Panc1 (cell line): ENCODE measurements around the gene LDLRAD4. TPM values are rescaled to one million over a fixed set of nuclear protein-coding genes. Genes with fewer than 3 reads are reported as not detected.

Source experiments
- ATAC-seq: fragments of 200-7000 bp; cut with Tn5 transposase; 2 replicates; pipeline ENCODE4 v1.9.1; 2020; ENCODE audit warnings: mild to moderate bottlenecking, moderate library complexity
- BruUV-seq: library from RNA; stranded (reverse); fragments of 400-500 nt; replicated peaks from 2 replicates; lab custom pipeline; 2021; lab: Mats Ljungman, UMichigan
- CTCF ChIA-PET: fragments of 300-600 bp; sonication (Branson Sonifier 250); formaldehyde crosslinking; loops from one replicate; lab custom pipeline; 2022; ENCODE audit warnings: antibody characterized with exemption; lab: Charles Lee
- POLR2A ChIA-PET: fragments of 300-600 bp; sonication (Branson Sonifier 250); formaldehyde crosslinking; loops from one replicate; lab custom pipeline; 2022; ENCODE audit warnings: antibody characterized with exemption; lab: Charles Lee
- DNase-seq: peaks from one replicate; pipeline ENCODE4 v3.0.0-alpha.2; 2010; ENCODE audit warnings: low read depth, low spot score
- H3K27ac ChIP-seq: 2 replicates; pipeline ENCODE4 v1.5.1; 2011; ENCODE audit warnings: mild to moderate bottlenecking, low read length, inconsistent platforms
- H3K27me3 ChIP-seq: fragments of 200-500 bp; sonication (Bioruptor generic); 2 replicates; pipeline ENCODE4 v1.6.0; 2014; ENCODE audit warnings: low read length, inconsistent platforms; ENCODE audit not compliant: control insufficient read depth, insufficient read depth
- H3K36me3 ChIP-seq: fragments of 200-500 bp; sonication (Bioruptor generic); 2 replicates; pipeline ENCODE4 v1.5.1; 2014; ENCODE audit warnings: inconsistent platforms, mild to moderate bottlenecking, low read length, moderate library complexity; ENCODE audit not compliant: control insufficient read depth, insufficient read depth
- H3K4me1 ChIP-seq: 2 replicates; pipeline ENCODE4 v1.5.1; 2011; ENCODE audit warnings: inconsistent platforms, mild to moderate bottlenecking, low read length, moderate library complexity; ENCODE audit not compliant: control insufficient read depth, insufficient read depth
- H3K4me3 ChIP-seq, 2 experiments: 2 replicates each; pipeline ENCODE4 v1.5.1; 2011 to 2012; ENCODE audit warnings: low read depth in 2 of 2, low read length in 2 of 2, mild to moderate bottlenecking in 2 of 2, inconsistent platforms in 1 of 2, moderate library complexity in 1 of 2
- H3K9me3 ChIP-seq: fragments of 200-500 bp; sonication (Bioruptor generic); 2 replicates; pipeline ENCODE4 v1.5.1; 2014; ENCODE audit warnings: low read depth, mild to moderate bottlenecking, inconsistent platforms, low read length, moderate library complexity; ENCODE audit not compliant: control insufficient read depth, insufficient read depth
- POLR2AphosphoS5 ChIP-seq: IDR thresholded peaks from 2 replicates; pipeline ENCODE4 v1.6.1; 2012; ENCODE audit warnings: mild to moderate bottlenecking, low read depth, low read length, moderate library complexity
- SIN3A ChIP-seq: IDR thresholded peaks from 2 replicates; pipeline ENCODE4 v1.6.1; 2012; ENCODE audit warnings: low read depth, mild to moderate bottlenecking, low read length, moderate library complexity, borderline replicate concordance; ENCODE audit not compliant: insufficient read depth
- TCF7L2 ChIP-seq: IDR thresholded peaks from 2 replicates; pipeline ENCODE4 v1.6.1; 2011; ENCODE audit warnings: mild to moderate bottlenecking, low read depth, low read length, inconsistent platforms
- in situ Hi-C: cut with HindIII; loops from 2 replicates; pipeline ENCODE4 v1.10.0; 2016; ENCODE audit warnings: low sequenced_read_pairs, low pct_unique_long_range_greater_than_20kb
- intact Hi-C: fragments of 100-400 bp; cut with micrococcal nuclease; formaldehyde crosslinking; loops from one replicate; pipeline ENCODE4 v1.10.0; 2022; ENCODE audit not compliant: unreplicated experiment
- total RNA-seq: library from RNA; stranded (reverse); gene quantifications from one replicate; pipeline ENCODE4 v1.2.1, GENCODE V29; 2021; ENCODE audit not compliant: unreplicated experiment
- TF ChIP-seq, protein P1 (sequence below): fragments of 450-650 bp; IDR thresholded peaks from 2 replicates; pipeline ENCODE4 v1.5.1; 2017; ENCODE audit warnings: mild to moderate bottlenecking
- TF ChIP-seq, protein P2 (sequence below), 2 experiments: IDR thresholded peaks; 2 replicates each; pipeline ENCODE4 v1.6.1; 2011 to 2012; ENCODE audit warnings: low read depth in 2 of 2, control low read depth in 1 of 2, low read length in 1 of 2, mild to moderate bottlenecking in 1 of 2, moderate library complexity in 1 of 2; ENCODE audit not compliant: insufficient read depth in 1 of 2

LDLRAD4 gene
- total RNA-seq, 1 experiment from 2014 or later: 0.28 TPM

DNA sequence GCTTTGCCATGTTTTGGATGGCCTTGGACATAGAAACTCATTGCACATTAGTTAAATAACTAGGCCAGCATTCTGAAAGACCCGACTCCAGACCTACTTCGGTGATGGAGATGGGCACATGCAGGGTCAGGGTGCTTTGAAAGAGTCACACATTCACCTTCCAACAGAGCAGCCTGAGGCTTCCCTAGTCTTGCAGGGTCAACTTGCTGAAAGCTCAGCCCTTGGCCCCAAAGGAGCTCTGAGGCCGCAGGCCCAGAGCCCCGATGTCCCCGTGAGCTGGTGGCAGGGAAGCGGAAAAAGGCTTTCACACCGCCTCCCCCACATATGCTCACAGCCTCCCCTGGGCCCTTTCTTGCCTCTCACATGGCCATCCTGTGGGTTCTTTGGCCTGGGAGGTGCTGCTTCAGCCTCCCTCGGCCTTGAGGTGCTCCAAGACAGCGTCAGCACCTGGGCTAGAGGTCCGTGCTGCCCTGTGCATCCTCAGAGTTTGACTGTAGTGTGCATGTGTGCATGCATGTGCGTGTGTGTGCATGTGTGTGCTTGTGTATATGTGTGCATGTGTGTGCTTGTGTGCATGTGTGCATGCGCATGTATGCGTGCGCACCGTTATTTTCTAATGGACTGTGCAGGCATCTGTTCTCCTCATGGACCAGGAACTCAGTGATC lies 21.6 kb downstream of the LDLRAD4 start:
- intact Hi-C loops (no loop called here), in situ Hi-C loops (no loop called here)
- no peak overlapping the region for H3K4me3 ChIP-seq
- no peak for DNase-seq
- ChIA-PET CTCF (no interaction called here), POLR2A (no interaction called here)
- ATAC-seq: no peak
- BruUV-seq: no TSS peak
- H3K27ac ChIP-seq: no peak overlapping the region
- H3K27me3 ChIP-seq: no peaks in the 10 kb centered on the region; the same call in 1 of the 2 replicates
- H3K36me3 ChIP-seq: no peaks in the 10 kb centered on the region
- TF ChIP-seq SIN3A (no peak), POLR2AphosphoS5 (no peak), TCF7L2 (no peak)
- TF ChIP-seq, protein P1, sequence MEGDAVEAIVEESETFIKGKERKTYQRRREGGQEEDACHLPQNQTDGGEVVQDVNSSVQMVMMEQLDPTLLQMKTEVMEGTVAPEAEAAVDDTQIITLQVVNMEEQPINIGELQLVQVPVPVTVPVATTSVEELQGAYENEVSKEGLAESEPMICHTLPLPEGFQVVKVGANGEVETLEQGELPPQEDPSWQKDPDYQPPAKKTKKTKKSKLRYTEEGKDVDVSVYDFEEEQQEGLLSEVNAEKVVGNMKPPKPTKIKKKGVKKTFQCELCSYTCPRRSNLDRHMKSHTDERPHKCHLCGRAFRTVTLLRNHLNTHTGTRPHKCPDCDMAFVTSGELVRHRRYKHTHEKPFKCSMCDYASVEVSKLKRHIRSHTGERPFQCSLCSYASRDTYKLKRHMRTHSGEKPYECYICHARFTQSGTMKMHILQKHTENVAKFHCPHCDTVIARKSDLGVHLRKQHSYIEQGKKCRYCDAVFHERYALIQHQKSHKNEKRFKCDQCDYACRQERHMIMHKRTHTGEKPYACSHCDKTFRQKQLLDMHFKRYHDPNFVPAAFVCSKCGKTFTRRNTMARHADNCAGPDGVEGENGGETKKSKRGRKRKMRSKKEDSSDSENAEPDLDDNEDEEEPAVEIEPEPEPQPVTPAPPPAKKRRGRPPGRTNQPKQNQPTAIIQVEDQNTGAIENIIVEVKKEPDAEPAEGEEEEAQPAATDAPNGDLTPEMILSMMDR: no peak
- TF ChIP-seq, protein P2, sequence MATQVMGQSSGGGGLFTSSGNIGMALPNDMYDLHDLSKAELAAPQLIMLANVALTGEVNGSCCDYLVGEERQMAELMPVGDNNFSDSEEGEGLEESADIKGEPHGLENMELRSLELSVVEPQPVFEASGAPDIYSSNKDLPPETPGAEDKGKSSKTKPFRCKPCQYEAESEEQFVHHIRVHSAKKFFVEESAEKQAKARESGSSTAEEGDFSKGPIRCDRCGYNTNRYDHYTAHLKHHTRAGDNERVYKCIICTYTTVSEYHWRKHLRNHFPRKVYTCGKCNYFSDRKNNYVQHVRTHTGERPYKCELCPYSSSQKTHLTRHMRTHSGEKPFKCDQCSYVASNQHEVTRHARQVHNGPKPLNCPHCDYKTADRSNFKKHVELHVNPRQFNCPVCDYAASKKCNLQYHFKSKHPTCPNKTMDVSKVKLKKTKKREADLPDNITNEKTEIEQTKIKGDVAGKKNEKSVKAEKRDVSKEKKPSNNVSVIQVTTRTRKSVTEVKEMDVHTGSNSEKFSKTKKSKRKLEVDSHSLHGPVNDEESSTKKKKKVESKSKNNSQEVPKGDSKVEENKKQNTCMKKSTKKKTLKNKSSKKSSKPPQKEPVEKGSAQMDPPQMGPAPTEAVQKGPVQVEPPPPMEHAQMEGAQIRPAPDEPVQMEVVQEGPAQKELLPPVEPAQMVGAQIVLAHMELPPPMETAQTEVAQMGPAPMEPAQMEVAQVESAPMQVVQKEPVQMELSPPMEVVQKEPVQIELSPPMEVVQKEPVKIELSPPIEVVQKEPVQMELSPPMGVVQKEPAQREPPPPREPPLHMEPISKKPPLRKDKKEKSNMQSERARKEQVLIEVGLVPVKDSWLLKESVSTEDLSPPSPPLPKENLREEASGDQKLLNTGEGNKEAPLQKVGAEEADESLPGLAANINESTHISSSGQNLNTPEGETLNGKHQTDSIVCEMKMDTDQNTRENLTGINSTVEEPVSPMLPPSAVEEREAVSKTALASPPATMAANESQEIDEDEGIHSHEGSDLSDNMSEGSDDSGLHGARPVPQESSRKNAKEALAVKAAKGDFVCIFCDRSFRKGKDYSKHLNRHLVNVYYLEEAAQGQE (IDR thresholded peaks at IDR 0.05; ENCODE audit: insufficient read depth in 1 of 2, low read depth in 2 of 2, low read length in 1 of 2): no peak
- H3K9me3 ChIP-seq: no peaks in the 10 kb centered on the region
- H3K4me1 ChIP-seq: no peaks in the 10 kb centered on the region

DNA sequence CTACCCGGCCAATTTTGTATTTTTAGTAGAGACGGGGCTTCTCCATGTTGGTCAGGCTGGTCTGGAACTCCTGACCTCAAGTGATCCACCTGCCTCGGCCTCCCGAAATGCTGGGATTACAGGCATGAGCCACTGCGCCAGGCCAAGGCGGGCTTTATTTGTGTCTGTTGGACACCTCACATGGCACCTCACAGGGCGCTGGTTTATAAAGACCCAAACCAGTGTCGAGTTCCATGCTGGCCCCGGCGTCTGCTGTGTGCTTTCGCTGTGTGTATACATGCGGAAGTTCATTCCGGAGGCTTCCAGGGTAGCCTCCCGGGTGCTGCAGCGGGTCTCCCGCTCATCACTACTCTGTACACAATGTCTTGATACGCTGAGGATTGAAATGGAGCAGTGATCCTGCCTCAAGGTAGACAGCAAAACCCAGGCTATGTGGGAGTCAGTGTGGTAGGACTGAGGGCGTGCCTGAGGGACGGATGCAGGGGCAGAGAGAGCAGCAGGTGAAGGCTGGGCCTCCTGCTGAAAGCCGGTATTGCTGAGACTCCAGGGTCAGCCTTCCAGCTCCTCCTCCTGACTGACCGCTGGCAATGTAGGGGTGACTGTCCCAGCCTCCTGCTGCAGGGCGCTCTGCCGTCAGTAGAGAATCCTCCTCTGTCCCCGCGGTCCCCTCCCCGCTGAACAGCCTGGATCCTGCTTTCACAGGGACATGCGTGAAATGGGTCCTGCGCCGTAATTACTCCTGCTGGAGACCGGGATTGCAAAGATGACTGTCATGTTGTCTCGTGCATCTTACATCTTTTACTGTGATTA lies 22.7 kb downstream of the LDLRAD4 start:
- Histone ChIP-seq H3K36me3 (no peaks in the 10 kb centered on the region), H3K27ac (no peak overlapping the region), H3K27me3 (no peaks in the 10 kb centered on the region; the same call in 1 of the 2 replicates), H3K4me1 (no peaks in the 10 kb centered on the region), H3K4me3 (no peak overlapping the region), H3K9me3 (no peaks in the 10 kb centered on the region)
- POLR2A ChIA-PET: no interaction called here
- no peak for DNase-seq
- CTCF ChIA-PET: no interaction called here
- TF ChIP-seq POLR2AphosphoS5: no peak
- TF ChIP-seq, protein P2 (IDR thresholded peaks at IDR 0.05; ENCODE audit: insufficient read depth in 1 of 2, low read depth in 2 of 2, low read length in 1 of 2): no peak
- TF ChIP-seq TCF7L2: no peak
- TF ChIP-seq, protein P1: no peak
- TF ChIP-seq SIN3A: no peak
- in situ Hi-C loops: no loop called here
- BruUV-seq: no TSS peak
- intact Hi-C loops: no loop called here
- no peak for ATAC-seq
